HG02938 (cell line): Measurements from ENCODE around the gene PIK3C3.
"Not testable (repeated sequence)": the region's sequence is repeated elsewhere in the genome, so short reads cannot be mapped to it uniquely, and the experiment has no call there.

ENCODE experiments used
- ATAC-seq: cut with Tn5 transposase; IDR thresholded peaks from one replicate; pipeline ENCODE4 v1.9.1; 2021; ENCODE audit warnings: mild to moderate bottlenecking, moderate library complexity; ENCODE audit not compliant: unreplicated experiment

The PIK3C3 gene

GRCh38 chr18:42018831-42019230 is 63.8 kb downstream of the PIK3C3 start:
- no peak for ATAC-seq

DNA sequence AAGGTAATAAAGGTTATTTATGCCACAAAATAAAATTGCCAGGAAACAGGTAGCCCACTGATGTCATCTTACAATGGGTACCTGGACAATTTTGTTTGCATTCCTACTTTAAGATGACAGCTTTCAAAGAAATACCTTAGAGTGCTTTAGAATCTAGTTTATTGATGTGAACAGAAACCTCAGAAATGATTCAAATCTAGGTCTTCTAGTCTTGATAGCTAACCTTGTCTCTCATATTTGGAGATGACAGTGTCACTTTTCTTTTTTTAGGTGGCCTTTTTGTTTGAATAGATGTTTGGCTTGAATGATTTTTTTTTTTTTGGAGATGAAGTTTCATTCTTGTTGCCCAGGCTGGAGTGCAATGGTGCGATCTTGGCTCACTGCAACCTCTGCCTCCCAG is 69.1 kb downstream of the PIK3C3 start:
- peak; percentile 23 for ATAC-seq

DNA sequence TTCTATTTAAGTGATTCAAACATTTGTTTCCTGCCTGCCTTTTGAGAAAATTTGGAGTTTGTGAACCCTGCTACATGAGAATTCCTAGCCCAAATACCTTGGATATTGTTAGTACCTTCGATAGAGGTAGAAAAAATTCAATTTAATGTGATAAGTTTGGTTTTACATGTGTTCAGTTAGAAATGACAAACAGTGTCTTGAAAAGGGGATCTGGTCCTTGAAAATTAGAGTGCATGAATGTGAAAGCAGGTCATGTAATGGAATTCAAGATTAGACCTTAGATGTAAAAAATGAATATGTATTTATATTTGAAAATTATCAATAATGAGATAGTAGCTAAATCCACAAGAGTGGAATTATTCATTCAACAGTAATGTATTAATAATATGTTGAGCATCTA is 70.5 kb downstream of the PIK3C3 start:
- peak; percentile 22 for ATAC-seq

DNA sequence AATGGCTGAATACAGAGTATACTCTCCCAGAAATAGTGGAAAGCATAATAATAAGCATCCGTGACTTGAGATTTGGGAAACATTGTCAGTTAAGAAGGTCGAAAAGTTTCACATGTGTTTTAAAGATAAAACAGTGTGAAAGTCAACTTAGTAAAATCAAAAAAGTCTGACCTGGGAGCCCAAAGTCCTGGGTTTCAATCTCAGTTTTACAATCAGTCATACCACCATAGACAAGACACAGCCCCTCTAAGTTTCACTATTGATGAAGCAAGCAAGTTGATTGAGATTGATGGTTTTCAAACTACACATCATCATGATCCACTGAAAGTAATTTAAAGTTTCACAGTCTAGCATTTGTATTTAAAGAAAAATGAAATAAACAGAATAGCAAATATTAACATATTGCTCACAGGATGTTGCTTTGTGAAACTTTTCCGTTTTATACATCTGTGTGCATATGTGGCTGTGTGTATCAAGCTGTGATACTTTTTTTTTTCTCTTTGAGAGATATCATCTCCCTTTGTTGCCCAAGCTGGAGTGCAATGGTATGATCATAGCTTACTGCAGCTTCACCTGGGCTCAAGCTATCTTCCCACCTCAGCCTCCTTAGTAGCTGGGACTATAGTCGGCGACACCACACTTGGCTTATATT is 71.1 kb downstream of the PIK3C3 start:
- peak; percentile 93 for ATAC-seq

DNA sequence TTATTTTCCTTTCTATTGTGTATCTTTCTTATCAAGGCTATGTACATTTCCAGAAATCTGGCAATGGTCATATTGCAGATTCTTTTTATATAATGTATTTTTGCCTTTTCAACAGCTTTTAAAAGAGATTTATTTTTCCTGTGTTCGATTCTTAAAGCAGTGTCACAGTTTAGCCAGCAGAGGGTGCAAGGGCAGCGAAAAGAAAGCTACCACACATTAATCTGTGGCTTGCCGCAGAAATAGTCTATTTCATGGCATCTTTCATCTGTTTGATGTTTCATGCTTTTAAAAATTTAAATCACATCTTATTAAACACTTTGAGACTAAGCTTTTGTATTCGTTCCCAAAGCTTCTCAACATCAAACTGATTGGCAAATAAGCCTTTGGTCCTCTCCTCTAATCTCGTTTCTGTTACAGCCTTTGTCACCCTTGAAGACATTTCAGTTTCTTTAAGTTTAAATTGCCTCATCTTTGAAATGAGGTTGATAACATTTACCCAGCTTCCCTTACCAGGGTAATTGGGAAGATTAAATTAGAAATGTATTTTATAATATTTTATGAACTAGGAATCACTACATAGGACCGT is 73.3 kb downstream of the PIK3C3 start:
- ATAC-seq, result no peak

- no peak for ATAC-seq
These were observed 74.1 kb downstream of the PIK3C3 start for GRCh38 chr18:42029092-42029491.

DNA sequence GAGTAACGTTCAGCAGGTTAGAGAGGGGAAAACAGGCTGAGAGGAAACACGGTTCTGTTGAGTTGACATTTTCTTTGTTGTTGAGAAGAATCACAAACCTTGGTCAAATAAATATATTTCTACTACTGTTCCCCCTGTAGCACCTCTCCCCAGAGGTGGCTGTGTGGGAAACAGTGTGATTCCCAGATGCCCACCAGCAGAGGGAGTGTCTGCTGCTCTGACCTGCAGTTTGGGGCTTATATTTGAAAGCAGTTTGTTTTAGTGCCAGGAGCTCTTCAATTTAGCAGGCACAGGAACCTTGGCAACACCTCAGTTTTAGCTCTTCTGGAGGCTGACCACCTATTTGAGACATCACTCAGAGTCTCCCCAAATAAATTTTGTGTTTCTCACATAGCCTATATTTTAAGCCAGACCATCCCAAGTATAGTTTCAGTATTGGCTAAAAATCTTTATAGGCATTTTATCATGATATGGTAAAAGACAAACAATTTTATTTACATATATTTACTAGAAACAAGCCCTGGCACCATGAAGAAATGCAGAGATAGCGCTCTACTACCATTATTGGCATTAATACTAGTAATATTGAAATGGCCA is 75.7 kb downstream of the PIK3C3 start:
- no peak for ATAC-seq

GRCh38 chr18:42032447-42032846 is 77.4 kb downstream of the PIK3C3 start:
- no peak for ATAC-seq

GRCh38 chr18:42033137-42033810 is 78.2 kb downstream of the PIK3C3 start:
- ATAC-seq, result no peak

- ATAC-seq, result no peak
These were observed 83.9 kb downstream of the PIK3C3 start for GRCh38 chr18:42038936-42039335.

DNA sequence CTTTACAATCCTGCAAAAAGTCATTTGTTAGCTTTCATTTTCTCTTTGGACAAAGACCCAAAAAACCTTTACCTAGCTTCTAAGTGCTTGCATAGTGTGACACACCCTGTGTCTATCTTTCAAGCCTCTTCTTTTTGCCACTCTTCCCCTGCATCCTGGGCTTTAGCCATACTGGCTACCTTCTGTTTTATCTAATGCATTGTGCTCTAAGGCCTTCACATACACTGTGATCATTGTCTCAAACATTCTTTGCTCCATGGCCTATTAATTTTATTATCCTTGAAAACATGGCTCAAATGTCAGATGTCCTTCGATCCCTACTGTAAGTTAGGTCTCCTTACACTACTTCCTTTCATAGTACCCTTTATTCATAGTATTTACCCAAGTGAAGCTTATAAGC is 84.4 kb downstream of the PIK3C3 start:
- ATAC-seq, result no peak

- ATAC-seq, result no peak
These were observed 86.8 kb downstream of the PIK3C3 start for GRCh38 chr18:42041793-42042192.

- ATAC-seq, result no peak
These were observed 90.3 kb downstream of the PIK3C3 start for GRCh38 chr18:42045346-42045745.

DNA sequence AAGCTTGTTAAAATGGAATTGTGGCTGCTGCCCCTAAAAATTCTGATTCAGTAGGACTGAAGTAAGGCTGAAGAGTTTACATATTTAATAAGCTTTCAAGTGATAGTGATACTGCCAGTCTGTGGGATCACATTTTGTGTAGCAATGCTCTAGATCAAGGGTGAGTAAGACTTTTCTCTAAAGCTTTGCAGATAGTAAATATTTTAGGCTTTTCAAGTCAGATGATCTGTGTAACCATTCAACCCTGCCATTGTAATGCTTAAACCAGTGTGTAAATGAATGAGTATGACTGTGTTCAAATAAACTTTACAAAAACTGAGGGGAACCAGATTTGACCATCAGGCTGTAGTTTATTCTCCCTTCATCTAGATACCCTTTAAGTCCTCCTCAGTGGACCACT is 92.7 kb downstream of the PIK3C3 start:
- ATAC-seq, result no peak

DNA sequence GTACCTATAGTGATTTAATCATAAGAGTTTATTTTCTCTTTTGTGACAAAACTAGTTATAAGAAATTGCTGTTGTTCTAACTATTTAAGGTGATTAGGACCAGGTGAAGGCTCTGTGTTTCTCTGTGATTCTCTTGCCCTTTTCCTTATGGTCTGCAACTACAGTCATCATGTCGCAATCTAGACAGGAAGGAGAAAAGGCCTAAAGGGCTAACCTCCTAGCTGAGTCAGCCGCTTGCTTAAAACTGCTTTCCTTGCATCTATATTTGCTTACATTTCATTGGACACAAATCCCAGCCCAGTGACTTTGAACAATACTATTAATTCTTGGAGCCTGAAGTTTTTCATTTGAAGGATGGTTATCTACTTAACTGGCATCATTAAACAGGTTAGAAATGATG is 93.1 kb downstream of the PIK3C3 start:
- ATAC-seq, result no peak

DNA sequence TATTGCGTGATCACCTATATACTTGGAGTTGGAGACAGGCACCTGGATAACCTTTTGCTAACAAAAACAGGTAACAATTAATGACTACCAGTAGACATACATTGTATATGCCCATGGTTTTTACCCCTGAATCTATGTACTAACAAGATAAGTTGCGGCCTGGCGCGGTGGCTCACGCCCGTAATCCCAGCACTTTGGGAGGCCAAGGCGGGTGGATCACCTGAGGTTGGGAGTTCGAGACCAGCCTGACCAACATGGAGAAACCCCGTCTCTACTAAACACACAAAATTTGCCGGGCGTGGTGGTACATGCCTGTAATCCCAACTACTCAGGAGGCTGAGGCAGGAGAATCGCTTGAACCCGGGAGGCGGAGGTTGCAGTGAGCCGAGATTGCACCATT is 94.5 kb downstream of the PIK3C3 start:
- not testable (repeated sequence) for ATAC-seq

DNA sequence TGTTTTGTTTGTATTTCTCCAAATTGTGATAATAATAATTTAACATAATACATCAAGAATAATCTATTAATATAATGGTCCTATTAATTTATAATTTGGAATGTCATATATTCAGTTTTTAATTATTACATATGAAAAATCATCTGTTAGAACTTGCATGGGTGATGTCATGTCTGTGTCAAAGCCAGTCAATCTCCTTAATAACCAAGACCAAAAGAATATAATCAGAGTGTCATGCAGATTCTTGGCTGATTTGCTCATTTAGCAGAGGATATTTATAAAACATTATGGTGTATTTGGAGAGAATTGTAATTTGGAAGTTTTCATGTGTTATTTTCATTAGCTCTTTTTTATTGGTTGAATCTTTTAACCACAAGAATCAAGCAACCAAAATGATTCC is 96.4 kb downstream of the PIK3C3 start:
- no peak for ATAC-seq

GRCh38 chr18:42052122-42052708 is 97.2 kb downstream of the PIK3C3 start:
- no peak for ATAC-seq

DNA sequence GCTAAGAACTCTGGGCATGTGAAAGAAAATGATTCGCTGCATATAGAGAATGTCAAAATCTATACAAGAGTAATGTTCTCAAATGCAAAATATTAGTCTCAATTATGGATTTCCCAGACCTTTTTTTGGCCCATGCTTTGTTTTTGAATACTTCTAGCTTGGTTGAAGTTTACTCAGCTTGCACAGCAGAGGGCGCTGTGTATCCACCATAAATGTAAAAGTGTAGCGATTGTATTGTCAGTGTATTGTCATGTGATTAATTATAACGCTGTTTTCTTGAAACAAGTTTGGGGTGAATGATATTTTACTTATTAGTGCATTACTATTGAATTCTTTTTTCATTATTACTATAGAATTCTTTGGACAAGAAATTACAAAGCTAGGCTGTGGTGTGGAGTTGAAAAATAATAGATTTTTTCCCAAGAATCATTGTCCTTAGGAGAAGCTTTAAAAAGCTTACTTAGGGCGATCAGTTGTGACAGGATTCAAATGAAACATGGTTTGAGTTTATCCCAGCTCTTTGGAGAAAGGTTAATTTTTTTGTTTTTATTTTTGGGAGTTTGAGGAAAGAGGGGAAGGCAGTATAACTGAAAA is 98.3 kb downstream of the PIK3C3 start:
- ATAC-seq, result peak; percentile 90

GRCh38 chr18:42064109-42064508 is 109.1 kb downstream of the PIK3C3 start:
- ATAC-seq, result no peak

DNA sequence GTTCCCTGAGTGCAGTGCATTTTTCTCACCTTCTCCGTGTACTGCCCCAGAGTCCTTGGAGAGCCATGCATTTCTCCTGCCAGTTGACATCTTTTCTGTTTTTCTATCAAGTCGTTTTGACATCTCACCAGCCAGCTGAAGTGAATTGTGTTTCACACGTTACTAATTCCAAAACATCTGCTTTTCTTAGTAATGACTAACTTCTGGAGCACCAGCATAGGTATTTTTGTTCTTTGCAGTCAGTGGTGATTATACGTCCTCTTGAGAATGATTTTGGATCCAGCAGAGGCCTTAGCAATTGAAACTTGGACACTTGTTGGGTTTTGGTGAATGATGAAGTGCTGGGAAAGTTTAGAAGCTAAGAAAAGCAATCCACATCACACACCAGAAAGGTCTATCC is 112.5 kb downstream of the PIK3C3 start:
- ATAC-seq, result no peak
